H1 (cell line): Measurements from ENCODE around the gene IFT172. TPM values are rescaled to one million over a fixed set of nuclear protein-coding genes. Genes with fewer than 3 reads are reported as not detected.

Experiments
- CTCF ChIA-PET: fragments of 300-600 bp; sonication (Branson Sonifier 250); formaldehyde crosslinking; loops from one replicate; lab custom pipeline; 2021; ENCODE audit not compliant: partially characterized antibody; lab: Charles Lee
- POLR2A ChIA-PET: fragments of 300-600 bp; sonication (Branson Sonifier 250); formaldehyde crosslinking; loops from one replicate; lab custom pipeline; 2021; ENCODE audit warnings: inconsistent platforms; ENCODE audit not compliant: partially characterized antibody; lab: Charles Lee
- DNase-seq, 2 experiments: peaks; one replicate each; pipeline versions ENCODE4 v3.0.0 to v3.0.0-alpha.2; 2010 to 2022; ENCODE audit warnings: low spot score in 2 of 2, low read depth in 1 of 2, mixed read lengths in 1 of 2
- FAIRE-seq: peaks from 2 replicates; lab custom pipeline; 2011; peaks lifted over from hg19 to GRCh38; lab: Jason Lieb, UNC
- H2AFZ ChIP-seq: 2 replicates; pipeline ENCODE4 v1.8.1; 2012; ENCODE audit warnings: low read length, inconsistent platforms
- H2AK5ac ChIP-seq: 2 replicates; pipeline ENCODE4 v1.6.1; 2013; ENCODE audit warnings: low read depth, low read length
- H2BK120ac ChIP-seq: replicated peaks from 2 replicates; pipeline ENCODE3; 2013; ENCODE audit warnings: low read depth, low read length, inconsistent platforms
- H2BK12ac ChIP-seq: 2 replicates; pipeline ENCODE4 v1.6.1; 2013; ENCODE audit warnings: low read depth, low read length
- H2BK15ac ChIP-seq: 2 replicates; pipeline ENCODE4 v1.6.1; 2013; ENCODE audit warnings: low read length
- H2BK20ac ChIP-seq: 2 replicates; pipeline ENCODE4 v1.6.1; 2013; ENCODE audit warnings: low read length
- H2BK5ac ChIP-seq: 2 replicates; pipeline ENCODE4 v1.6.1; 2013; ENCODE audit warnings: low read depth, low read length
- H3K14ac ChIP-seq: 2 replicates; pipeline ENCODE4 v1.6.1; 2013; ENCODE audit warnings: inconsistent platforms; ENCODE audit not compliant: insufficient read length
- H3K18ac ChIP-seq: 2 replicates; pipeline ENCODE4 v1.6.1; 2013; ENCODE audit warnings: low read length; ENCODE audit errors: extremely low read depth
- H3K23ac ChIP-seq: 2 replicates; pipeline ENCODE4 v1.6.1; 2013; ENCODE audit warnings: inconsistent platforms; ENCODE audit not compliant: insufficient read length
- H3K23me2 ChIP-seq: 2 replicates; pipeline ENCODE4 v1.6.1; 2013; ENCODE audit warnings: low read depth, low read length
- H3K27ac ChIP-seq: 2 replicates; pipeline ENCODE4 v1.6.1; 2011; ENCODE audit warnings: low read depth, low read length, inconsistent platforms
- H3K27me3 ChIP-seq, 4 experiments: replicated peaks in 1 of 4; 1 replicate in 1 of 4; 2 replicates in 3 of 4; pipeline versions ENCODE4 v1.6.1 to v1.8.1; 2011 to 2013; ENCODE audit warnings: low read length in 3 of 4, mild to moderate bottlenecking in 3 of 4, inconsistent platforms in 2 of 4, mixed read lengths in 2 of 4, moderate library complexity in 1 of 4; ENCODE audit not compliant: control insufficient read depth in 3 of 4, insufficient read depth in 3 of 4; ENCODE audit errors: extremely low read depth in 1 of 4
- H3K36me3 ChIP-seq, 4 experiments: 2 replicates each; pipeline versions ENCODE4 v1.6.1 to v1.8.1; 2011 to 2013; ENCODE audit warnings: mild to moderate bottlenecking in 4 of 4, low read length in 3 of 4, moderate library complexity in 2 of 4, control low read depth in 1 of 4, inconsistent platforms in 1 of 4; ENCODE audit not compliant: insufficient read depth in 4 of 4, control insufficient read depth in 2 of 4
- H3K4ac ChIP-seq: replicated peaks from 2 replicates; pipeline ENCODE3; 2013; ENCODE audit warnings: low read length, low read depth, mixed read lengths, inconsistent platforms; ENCODE audit not compliant: insufficient read length
- H3K4me1 ChIP-seq, 4 experiments: replicated peaks in 1 of 4; 1 replicate in 1 of 4; 2 replicates in 3 of 4; pipeline versions ENCODE4 v1.6.1 to v1.8.1; 2011 to 2013; ENCODE audit warnings: low read length in 3 of 4, inconsistent platforms in 2 of 4, mixed read lengths in 1 of 4; ENCODE audit not compliant: insufficient read depth in 4 of 4, control insufficient read depth in 3 of 4
- H3K4me2 ChIP-seq, 2 experiments: 2 replicates each; pipeline versions ENCODE4 v1.6.1 to v1.8.1; 2011 to 2013; ENCODE audit warnings: low read depth in 2 of 2, low read length in 2 of 2, control low read depth in 1 of 2, inconsistent platforms in 1 of 2, mild to moderate bottlenecking in 1 of 2; ENCODE audit not compliant: insufficient read depth in 1 of 2
- H3K4me3 ChIP-seq, 4 experiments: fragments of 200-600, 300-600 bp in 1 of 4; sonication (generic), shearing (Covaris generic), sonication (Bioruptor Twin) in 1 of 4; 2 replicates each; pipeline versions ENCODE4 v1.5.1 to v1.8.1; 2011 to 2016; ENCODE audit warnings: low read length in 4 of 4, low read depth in 3 of 4, control low read depth in 2 of 4, inconsistent platforms in 2 of 4, mild to moderate bottlenecking in 2 of 4, mixed read lengths in 1 of 4, moderate library complexity in 1 of 4; ENCODE audit not compliant: insufficient read depth in 2 of 4; ENCODE audit errors: extremely low read depth in 1 of 4
- H3K56ac ChIP-seq: replicated peaks from 2 replicates; pipeline ENCODE3; 2013; ENCODE audit warnings: low read depth, mild to moderate bottlenecking, mixed read lengths, low read length, inconsistent platforms; ENCODE audit not compliant: insufficient read length
- H3K79me1 ChIP-seq: 2 replicates; pipeline ENCODE4 v1.6.1; 2013; ENCODE audit warnings: low read depth, low read length, control low read depth
- H3K79me2 ChIP-seq, 2 experiments: 2 replicates each; pipeline versions ENCODE4 v1.6.1 to v1.8.1; 2012 to 2013; ENCODE audit warnings: low read length in 2 of 2, mild to moderate bottlenecking in 2 of 2, inconsistent platforms in 1 of 2; ENCODE audit not compliant: insufficient read depth in 2 of 2, control insufficient read depth in 1 of 2
- H3K9ac ChIP-seq, 4 experiments: replicated peaks in 1 of 4; 1 replicate in 1 of 4; 2 replicates in 3 of 4; pipeline versions ENCODE4 v1.6.1 to v1.8.1; 2011 to 2013; ENCODE audit warnings: low read depth in 3 of 4, low read length in 3 of 4, control low read depth in 2 of 4, mild to moderate bottlenecking in 2 of 4, moderate library complexity in 2 of 4, inconsistent platforms in 1 of 4; ENCODE audit errors: extremely low read depth in 1 of 4
- H3K9me3 ChIP-seq, 2 experiments: 2 replicates each; pipeline versions ENCODE4 v1.6.1 to v1.8.1; 2012 to 2013; ENCODE audit warnings: mild to moderate bottlenecking in 2 of 2, moderate library complexity in 2 of 2, control low read depth in 1 of 2, inconsistent platforms in 1 of 2, low read depth in 1 of 2, low read length in 1 of 2, mixed read lengths in 1 of 2; ENCODE audit not compliant: insufficient read depth in 2 of 2
- H4K20me1 ChIP-seq, 2 experiments: replicated peaks in 1 of 2; 2 replicates each; pipeline versions ENCODE3 to v1.8.1; 2011 to 2013; ENCODE audit warnings: inconsistent platforms in 2 of 2, low read length in 2 of 2, mild to moderate bottlenecking in 1 of 2; ENCODE audit not compliant: insufficient read depth in 2 of 2, control insufficient read depth in 1 of 2
- H4K5ac ChIP-seq: 2 replicates; pipeline ENCODE4 v1.6.1; 2013; ENCODE audit warnings: low read length, low read depth, mixed read lengths, inconsistent platforms; ENCODE audit not compliant: insufficient read length
- H4K8ac ChIP-seq: 2 replicates; pipeline ENCODE4 v1.8.0; 2013; ENCODE audit warnings: mild to moderate bottlenecking, moderate library complexity, low read length, inconsistent platforms; ENCODE audit not compliant: insufficient read depth; ENCODE audit errors: extremely low read depth
- H4K91ac ChIP-seq: replicated peaks from 2 replicates; pipeline ENCODE3; 2013; ENCODE audit warnings: low read length, mixed read lengths, inconsistent platforms; ENCODE audit not compliant: insufficient read length
- GABPA ChIP-seq: IDR thresholded peaks from 2 replicates; pipeline ENCODE4 v1.6.1; 2011; ENCODE audit warnings: mild to moderate bottlenecking, low read length, moderate library complexity, borderline replicate concordance; ENCODE audit not compliant: insufficient read depth
- JUND ChIP-seq: IDR thresholded peaks from 2 replicates; pipeline ENCODE4 v1.6.1; 2011; ENCODE audit warnings: mild to moderate bottlenecking, improper control_type of control experiment, low read length
- RAD21 ChIP-seq, 2 experiments: IDR thresholded peaks in 1 of 2; conservative IDR thresholded peaks in 1 of 2; 2 replicates each; pipeline ENCODE4 v1.6.1; 2011; ENCODE audit warnings: low read depth in 2 of 2, low read length in 2 of 2, improper control_type of control experiment in 1 of 2, inconsistent platforms in 1 of 2, mild to moderate bottlenecking in 1 of 2, moderate library complexity in 1 of 2
- SIX5 ChIP-seq: IDR thresholded peaks from 2 replicates; pipeline ENCODE4 v1.6.1; 2011; ENCODE audit warnings: mild to moderate bottlenecking, low read depth, low read length
- polyA plus RNA-seq, 7 experiments: library from polyadenylated mRNA; depleted of rRNA in 3 of 7; stranded (reverse) in 5 of 7; unstranded in 2 of 7; fragments of >200 nt in 5 of 7; fragments of 200-250 nt in 2 of 7; gene quantifications; 1 replicate in 5 of 7; 2 replicates in 1 of 7; 4 replicates in 1 of 7; pipeline versions ENCODE4 v1.2.1 to v1.2.3, GENCODE V29; 2011 to 2013; ENCODE audit warnings: missing spikeins in 2 of 7, mixed read lengths in 2 of 7
- total RNA-seq: library from RNA; stranded (reverse); fragmentation: NEBNext Ultra II Directional; extraction: Animal tissue kit (Norgen Biotek cat#: 25700); gene quantifications from 2 replicates; pipeline ENCODE4 v1.2.1, GENCODE V29; 2021
- TF ChIP-seq, protein P1 (sequence below): IDR thresholded peaks from 2 replicates; pipeline ENCODE4 v1.6.1; 2012; ENCODE audit warnings: inconsistent platforms

The IFT172 gene
- total and polyA plus RNA-seq, 2 of the 8 experiments (the other 6 are each of a cell fraction or from before 2014, with no cell fraction given), result 13.5 to 14.0 TPM

- H3K9me3 ChIP-seq, result no peaks in the 10 kb centered on the region
- H3K9ac ChIP-seq, result no peak overlapping the region
- no peak overlapping the region for H3K4me3 ChIP-seq
- H3K4me1 ChIP-seq, result no peaks in the 10 kb centered on the region; a peak in 2 of 7 replicates
- H2AK5ac ChIP-seq, result no peak overlapping the region
- peaks cover 3% of the 10 kb centered on the region; the same call in 1 of the 2 replicates for H3K79me1 ChIP-seq
- H3K4ac ChIP-seq, result no peak overlapping the region
- H3K36me3 ChIP-seq, result peaks cover 14 to 31% (median 29%) of the 10 kb centered on the region in 4 experiments
- H2AFZ ChIP-seq, result no peak overlapping the region
- no peak overlapping the region for H2BK20ac ChIP-seq
- H3K4me2 ChIP-seq, result no peak overlapping the region
- CTCF ChIA-PET, result interaction anchor here (0.9 to 5.0 kb wide), 6 partner anchors 10 to 252 kb away, joined by 3 to 24 read pairs (median 4); no protein-coding TSS in a partner anchor
- H4K8ac ChIP-seq, result no peak overlapping the region
- no peak overlapping the region for H3K14ac ChIP-seq
- DNase-seq (no peak), FAIRE-seq (no peak)
- H3K27ac ChIP-seq, result no peak overlapping the region
- H4K5ac ChIP-seq, result no peak overlapping the region
- H3K56ac ChIP-seq, result no peak overlapping the region
- no peaks in the 10 kb centered on the region for H3K27me3 ChIP-seq
- H3K18ac ChIP-seq, result no peak overlapping the region
- no peak overlapping the region for H2BK120ac ChIP-seq
- no peak overlapping the region for H3K23ac ChIP-seq
- H3K23me2 ChIP-seq, result peaks cover 8% of the 10 kb centered on the region; the same call in 1 of the 2 replicates
- no peak overlapping the region for H2BK5ac ChIP-seq
- H4K91ac ChIP-seq, result no peak overlapping the region
- no peak overlapping the region for H2BK12ac ChIP-seq
- POLR2A ChIA-PET, result interaction anchor here (1.6 to 4.7 kb wide), 3 partner anchors 18 to 75 kb away, joined by 3 to 17 read pairs (median 6); partner anchors contain the start of genes GTF3C2 and ZNF513
- peaks cover 3 to 33% of the 10 kb centered on the region in 2 experiments; a peak in 3 of 4 replicates for H3K79me2 ChIP-seq
- peaks cover 5 to 18% of the 10 kb centered on the region in 2 experiments for H4K20me1 ChIP-seq
- H2BK15ac ChIP-seq, result no peak overlapping the region
- TF ChIP-seq GABPA (no peak), RAD21 (IDR thresholded peaks at IDR 0.05 in 1 of 2, conservative IDR thresholded peaks at IDR 0.05 in 1 of 2; ENCODE audit: low read depth in 2 of 2, low read length in 2 of 2) (no peak), SIX5 (no peak), JUND (no peak)
- TF ChIP-seq, protein P1, sequence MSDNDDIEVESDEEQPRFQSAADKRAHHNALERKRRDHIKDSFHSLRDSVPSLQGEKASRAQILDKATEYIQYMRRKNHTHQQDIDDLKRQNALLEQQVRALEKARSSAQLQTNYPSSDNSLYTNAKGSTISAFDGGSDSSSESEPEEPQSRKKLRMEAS, result no peak
Observed at GRCh38 chr2:27431395-27431794, 58.1 kb downstream of the IFT172 start.
